HepG2 (cell line): ENCODE results near the gene CIB2. TPM values are rescaled to one million over a fixed set of nuclear protein-coding genes. Genes with fewer than 3 reads are reported as not detected.

Experiments used
- ADNP ChIP-seq: sonication (generic); formaldehyde crosslinking; IDR thresholded peaks from 2 replicates; pipeline ENCODE4 v1.4.0; 2020; ENCODE audit warnings: missing genetic modification reagents
- AGO2 ChIP-seq: fragments of 200-400 bp; formaldehyde crosslinking; optimal IDR thresholded peaks from 2 replicates; pipeline ENCODE3; 2017; ENCODE audit warnings: mild to moderate bottlenecking, low read depth, low read length, moderate library complexity
- AHDC1 ChIP-seq: sonication (generic); formaldehyde crosslinking; IDR thresholded peaks from 2 replicates; pipeline ENCODE4 v1.5.1; 2020; ENCODE audit warnings: mild to moderate bottlenecking, missing genetic modification reagents, borderline replicate concordance
- ATF7-NPFF ChIP-seq: sonication (generic); formaldehyde crosslinking; IDR thresholded peaks from 2 replicates; pipeline ENCODE4 v1.8.1; 2023; ENCODE audit warnings: mild to moderate bottlenecking, low read depth, missing genetic modification reagents, moderate library complexity
- CEBPB ChIP-seq: IDR thresholded peaks from 2 replicates; pipeline ENCODE4 v1.6.1; 2011; ENCODE audit warnings: low read depth, low read length, improper control_type of control experiment, borderline replicate concordance
- DZIP1 ChIP-seq: sonication (generic); formaldehyde crosslinking; IDR thresholded peaks from 2 replicates; pipeline ENCODE4 v1.5.0; 2020; ENCODE audit warnings: mild to moderate bottlenecking, missing genetic modification reagents
- FOXA1 ChIP-seq, 2 experiments: fragments of 450-650 bp in 1 of 2; sonication (generic) in 1 of 2; formaldehyde crosslinking in 1 of 2; IDR thresholded peaks; 2 replicates each; pipeline versions ENCODE4 v1.4.0 to v1.6.1; 2016 to 2020; ENCODE audit warnings: missing genetic modification reagents in 1 of 2
- MLXIP ChIP-seq: sonication (generic); formaldehyde crosslinking; IDR thresholded peaks from 2 replicates; pipeline ENCODE4 v1.9.0; 2021; ENCODE audit warnings: missing genetic modification reagents, borderline replicate concordance
- NFKB2 ChIP-seq: sonication (generic); formaldehyde crosslinking; IDR thresholded peaks from 2 replicates; pipeline ENCODE4 v1.4.0; 2020; ENCODE audit warnings: missing genetic modification reagents, borderline replicate concordance
- ONECUT2 ChIP-seq: sonication (generic); formaldehyde crosslinking; IDR thresholded peaks from 2 replicates; pipeline ENCODE4 v1.4.0; 2020; ENCODE audit warnings: missing genetic modification reagents
- POLR2G ChIP-seq: fragments of 200-400 bp; formaldehyde crosslinking; IDR thresholded peaks from 2 replicates; pipeline ENCODE4 v1.6.1; 2018; ENCODE audit warnings: mild to moderate bottlenecking, low read depth, low read length, moderate library complexity
- RBFOX2 ChIP-seq: fragments of 200-400 bp; formaldehyde crosslinking; IDR thresholded peaks from 2 replicates; pipeline ENCODE4 v1.6.1; 2017; ENCODE audit warnings: low read depth, mild to moderate bottlenecking, low read length
- SKI ChIP-seq: fragments of 450-650 bp; IDR thresholded peaks from one replicate; pipeline ENCODE4 v1.6.1; 2018; ENCODE audit warnings: mild to moderate bottlenecking; ENCODE audit not compliant: partially characterized antibody
- SOX6 ChIP-seq, 2 experiments: fragments of 450-650 bp in 1 of 2; sonication (generic) in 1 of 2; formaldehyde crosslinking in 1 of 2; IDR thresholded peaks; 2 replicates each; pipeline versions ENCODE4 v1.4.0 to v1.6.1; 2017 to 2020; ENCODE audit warnings: antibody characterized with exemption in 1 of 2, mild to moderate bottlenecking in 1 of 2, missing genetic modification reagents in 1 of 2
- ZBTB7A ChIP-seq: sonication (generic); formaldehyde crosslinking; IDR thresholded peaks from 2 replicates; pipeline ENCODE4 v1.8.0; 2022; ENCODE audit warnings: mild to moderate bottlenecking, missing genetic modification reagents
- ZNF232 ChIP-seq: sonication (generic); formaldehyde crosslinking; IDR thresholded peaks from 2 replicates; pipeline ENCODE4 v1.4.0; 2020; ENCODE audit warnings: missing genetic modification reagents, borderline replicate concordance
- ZNF629 ChIP-seq: sonication (generic); formaldehyde crosslinking; conservative IDR thresholded peaks from 2 replicates; pipeline ENCODE4 v1.5.0; 2020; ENCODE audit warnings: missing genetic modification reagents
- ZNF672 ChIP-seq: sonication (generic); formaldehyde crosslinking; IDR thresholded peaks from 2 replicates; pipeline ENCODE4 v1.8.1; 2022; ENCODE audit warnings: missing genetic modification reagents
- polyA plus RNA-seq, 8 experiments: library from polyadenylated mRNA; depleted of rRNA in 3 of 8; stranded (reverse) in 7 of 8; unstranded in 1 of 8; fragments of >200 nt; fragmentation: Illumina TruSeq in 4 of 8; extraction: Trizol in 4 of 8; gene quantifications; 2 replicates each; pipeline versions ENCODE4 v1.2.1 to v1.2.3, GENCODE V29; 2011 to 2016; ENCODE audit warnings: low read depth in 4 of 8, missing spikeins in 1 of 8, mixed read lengths in 1 of 8; ENCODE audit not compliant: insufficient read depth in 1 of 8
- total RNA-seq, 5 experiments: library from RNA; depleted of rRNA; stranded (reverse); fragments of >200 nt; fragmentation: Illumina TruSeq; extraction: Trizol; gene quantifications; 2 replicates each; pipeline ENCODE4 v1.2.3, GENCODE V29; 2016; ENCODE audit warnings: low read depth in 1 of 5

Gene CIB2
- total and polyA plus RNA-seq, 2 of the 13 experiments (the other 11 are each of a cell fraction or from before 2014, with no cell fraction given): 1.4 to 1.5 TPM

GRCh38 chr15:78083687-78084448 is 47.4 kb downstream of the CIB2 start (continued):
- no peak for TF ChIP-seq MLXIP (CRISPR knock-in tag)
- no peak for TF ChIP-seq DZIP1 (CRISPR knock-in tag)
- TF ChIP-seq POLR2G: no peak
- TF ChIP-seq ATF7-NPFF (CRISPR knock-in tag): no peak
- peak; percentile 21 for TF ChIP-seq SKI
- no peak for TF ChIP-seq RBFOX2
- 0 out of 2 replicates have a peak, but pooled peaks have one; percentile 20 for TF ChIP-seq ADNP (CRISPR knock-in tag)
- TF ChIP-seq ZNF629 (CRISPR knock-in tag): peak; percentile 97
- TF ChIP-seq ZBTB7A (CRISPR knock-in tag): peak; percentile 90
- peak; percentile 32; the same call in 1 of the 2 replicates for TF ChIP-seq CEBPB
- no peak for TF ChIP-seq AHDC1 (CRISPR knock-in tag)
- no peak for TF ChIP-seq NFKB2 (CRISPR knock-in tag)
- no peak for TF ChIP-seq ZNF232 (CRISPR knock-in tag)
- no peak for TF ChIP-seq FOXA1 (IDR thresholded peaks at IDR 0.05)
- peak; percentile 39; the same call in 1 of the 2 replicates for TF ChIP-seq FOXA1 (CRISPR knock-in tag; IDR thresholded peaks at IDR 0.05)
- no peak for TF ChIP-seq ZNF672 (CRISPR knock-in tag)
- no peak for TF ChIP-seq AGO2
- TF ChIP-seq ONECUT2 (CRISPR knock-in tag): no peak
- TF ChIP-seq SOX6 (IDR thresholded peaks at IDR 0.05): no peak
- TF ChIP-seq SOX6 (CRISPR knock-in tag; IDR thresholded peaks at IDR 0.05): peak; percentile 25; the same call in 1 of the 2 replicates
